Activated CD8-positive, alpha-beta memory T cell treated with anti-CD3 and anti-CD28 coated beads for 48 hours (primary cell): Measurements from ENCODE around the gene PHLDB1.

ENCODE experiments used
- DNase-seq, 3 experiments: peaks; one replicate each; pipeline ENCODE4 v3.0.0-alpha.2; 2020; ENCODE audit warnings: low read depth in 2 of 3, low spot score in 2 of 3

PHLDB1 gene

GRCh38 chr11:118638726-118639125 is 31.3 kb downstream of the PHLDB1 start:
- DNase-seq = no peak

- no peak for DNase-seq
Measured at GRCh38 chr11:118639899-118640298, 32.5 kb downstream of the PHLDB1 start.

- no peak for DNase-seq
Measured at GRCh38 chr11:118640332-118641154, 33.1 kb downstream of the PHLDB1 start.

- DNase-seq = no peak
Measured at GRCh38 chr11:118641397-118642019, 34.1 kb downstream of the PHLDB1 start.

- DNase-seq = no peak
Measured at GRCh38 chr11:118643142-118643994, 36.0 kb downstream of the PHLDB1 start.

- DNase-seq = no peak
Measured at GRCh38 chr11:118643995-118644345, 36.6 kb downstream of the PHLDB1 start.

- no peak for DNase-seq
Measured at GRCh38 chr11:118644496-118644895, 37.1 kb downstream of the PHLDB1 start.

- DNase-seq = no peak
Measured at GRCh38 chr11:118645066-118645715, 37.8 kb downstream of the PHLDB1 start.

- no peak for DNase-seq
Measured at GRCh38 chr11:118646393-118646792, 39.0 kb downstream of the PHLDB1 start.

GRCh38 chr11:118648291-118648690 is 40.9 kb downstream of the PHLDB1 start:
- no peak for DNase-seq

GRCh38 chr11:118649941-118650340 is 42.5 kb downstream of the PHLDB1 start:
- DNase-seq = no peak

GRCh38 chr11:118650366-118650765 is 43.0 kb downstream of the PHLDB1 start:
- no peak for DNase-seq

GRCh38 chr11:118651820-118652219 is 44.4 kb downstream of the PHLDB1 start:
- no peak for DNase-seq

- DNase-seq = no peak
Measured at GRCh38 chr11:118652681-118653181, 45.3 kb downstream of the PHLDB1 start.

- no peak for DNase-seq
Measured at GRCh38 chr11:118653684-118654390, 46.4 kb downstream of the PHLDB1 start.

- no peak for DNase-seq
Measured at GRCh38 chr11:118655486-118656190, 48.2 kb downstream of the PHLDB1 start.

GRCh38 chr11:118656563-118657165 is 49.2 kb downstream of the PHLDB1 start:
- DNase-seq = no peak

- DNase-seq = no peak
Measured at GRCh38 chr11:118657238-118657637, 49.8 kb downstream of the PHLDB1 start.

- DNase-seq = no peak
Measured at GRCh38 chr11:118657709-118658428, 50.5 kb downstream of the PHLDB1 start.
